ENCODE measurements around the gene MAPK14. TPM values are rescaled to one million over a fixed set of nuclear protein-coding genes. Genes with fewer than 3 reads are reported as not detected.
A peak's percentile ranks its signal among the peaks of the same experiment; 100 is the strongest.
"Not testable (repeated sequence)": the region's sequence is repeated elsewhere in the genome, so short reads cannot be mapped to it uniquely, and the experiment has no call there.

Gene MAPK14
- total RNA-seq, 3 donors from 2014 or later (not counting 1 experiment from before 2014, with no cell fraction given), result 68.0 to 106 (median 84.5) TPM

GRCh38 chr6:36028877-36029324, 1.3 kb downstream of the MAPK14 start:
- TF ChIP-seq, protein P1, sequence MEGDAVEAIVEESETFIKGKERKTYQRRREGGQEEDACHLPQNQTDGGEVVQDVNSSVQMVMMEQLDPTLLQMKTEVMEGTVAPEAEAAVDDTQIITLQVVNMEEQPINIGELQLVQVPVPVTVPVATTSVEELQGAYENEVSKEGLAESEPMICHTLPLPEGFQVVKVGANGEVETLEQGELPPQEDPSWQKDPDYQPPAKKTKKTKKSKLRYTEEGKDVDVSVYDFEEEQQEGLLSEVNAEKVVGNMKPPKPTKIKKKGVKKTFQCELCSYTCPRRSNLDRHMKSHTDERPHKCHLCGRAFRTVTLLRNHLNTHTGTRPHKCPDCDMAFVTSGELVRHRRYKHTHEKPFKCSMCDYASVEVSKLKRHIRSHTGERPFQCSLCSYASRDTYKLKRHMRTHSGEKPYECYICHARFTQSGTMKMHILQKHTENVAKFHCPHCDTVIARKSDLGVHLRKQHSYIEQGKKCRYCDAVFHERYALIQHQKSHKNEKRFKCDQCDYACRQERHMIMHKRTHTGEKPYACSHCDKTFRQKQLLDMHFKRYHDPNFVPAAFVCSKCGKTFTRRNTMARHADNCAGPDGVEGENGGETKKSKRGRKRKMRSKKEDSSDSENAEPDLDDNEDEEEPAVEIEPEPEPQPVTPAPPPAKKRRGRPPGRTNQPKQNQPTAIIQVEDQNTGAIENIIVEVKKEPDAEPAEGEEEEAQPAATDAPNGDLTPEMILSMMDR (IDR thresholded peaks at IDR 0.05), result no peak
- Histone ChIP-seq H3K4me3 (ENCODE audit: low read length) (peak overlapping the region; percentile 98), H3K27me3 (ENCODE audit: control insufficient read depth, insufficient read depth, low read length) (no peaks in the 10 kb centered on the region), H3K9me3 (ENCODE audit: control insufficient read depth, insufficient read depth, low read length) (no peaks in the 10 kb centered on the region), H3K27ac (ENCODE audit: low read length) (peak overlapping the region; percentile 81), H3K36me3 (ENCODE audit: control insufficient read depth, insufficient read depth, low read length) (no peaks in the 10 kb centered on the region), H3K4me1 (ENCODE audit: control insufficient read depth, insufficient read depth, low read length) (peaks cover 25% of the 10 kb centered on the region)
- DNase-seq (peak; percentile 60 to 80), ATAC-seq (peak; percentile 39 to 58 (median 49))
- H3K4me3 Mint-ChIP-seq, result peak overlapping the region; percentile 97
- intact Hi-C loops (cut with micrococcal nuclease), result no loop called here
- H3K27ac Mint-ChIP-seq, result peak overlapping the region; percentile 93 to 94
- peaks cover 9 to 24% of the 10 kb centered on the region in 2 donors for H3K27me3 Mint-ChIP-seq (ENCODE audit: low read depth in 2 of 2)
- peaks cover 48 to 49% of the 10 kb centered on the region in 2 donors for H3K4me1 Mint-ChIP-seq
- H3K36me3 Mint-ChIP-seq, result no peaks in the 10 kb centered on the region
- 0% methylated on average over 13 of the region's 13 CpGs for WGBS (ENCODE audit: insufficient coverage)
- H3K9me3 Mint-ChIP-seq, result no peaks in the 10 kb centered on the region

GRCh38 chr6:36029464-36029863, 1.9 kb downstream of the MAPK14 start:
- no peaks in the 10 kb centered on the region for H3K9me3 Mint-ChIP-seq
- H3K4me1 ChIP-seq (ENCODE audit: control insufficient read depth, insufficient read depth, low read length), result peaks cover 28% of the 10 kb centered on the region
- no peaks in the 10 kb centered on the region for H3K9me3 ChIP-seq (ENCODE audit: control insufficient read depth, insufficient read depth, low read length)
- no peaks in the 10 kb centered on the region for H3K36me3 ChIP-seq (ENCODE audit: control insufficient read depth, insufficient read depth, low read length)
- H3K4me3 Mint-ChIP-seq, result peak overlapping the region; percentile 97
- peak overlapping the region; percentile 93 to 94 for H3K27ac Mint-ChIP-seq
- H3K27me3 Mint-ChIP-seq (ENCODE audit: low read depth in 2 of 2), result peaks cover 7 to 20% of the 10 kb centered on the region in 2 donors
- no peaks in the 10 kb centered on the region for H3K27me3 ChIP-seq (ENCODE audit: control insufficient read depth, insufficient read depth, low read length)
- DNase-seq (no peak), ATAC-seq (no peak)
- peak overlapping the region; percentile 15 for H3K27ac ChIP-seq (ENCODE audit: low read length)
- peak overlapping the region; percentile 98 for H3K4me3 ChIP-seq (ENCODE audit: low read length)
- WGBS (ENCODE audit: insufficient coverage), result 16% methylated on average over 4 of the region's 6 CpGs
- TF ChIP-seq, protein P1 (IDR thresholded peaks at IDR 0.05), result no peak
- H3K36me3 Mint-ChIP-seq, result no peaks in the 10 kb centered on the region
- peaks cover 53 to 54% of the 10 kb centered on the region in 2 donors for H3K4me1 Mint-ChIP-seq
- intact Hi-C loops (cut with micrococcal nuclease), result no loop called here

GRCh38 chr6:36032261-36032660, 4.7 kb downstream of the MAPK14 start:
- H3K4me1 ChIP-seq (ENCODE audit: control insufficient read depth, insufficient read depth, low read length), result peaks cover 27% of the 10 kb centered on the region
- Mint-ChIP-seq H3K4me1 (peaks cover 68 to 70% of the 10 kb centered on the region in 2 donors), H3K36me3 (no peaks in the 10 kb centered on the region), H3K4me3 (no peak overlapping the region), H3K27ac (peak overlapping the region; percentile 24 to 44), H3K9me3 (no peaks in the 10 kb centered on the region), H3K27me3 (ENCODE audit: low read depth in 2 of 2) (no peaks in the 10 kb centered on the region)
- H3K27me3 ChIP-seq (ENCODE audit: control insufficient read depth, insufficient read depth, low read length), result no peaks in the 10 kb centered on the region
- H3K27ac ChIP-seq (ENCODE audit: low read length), result no peak overlapping the region
- 10% methylated on average over 1 of the region's 1 CpG for whole genome bisulfite sequencing (ENCODE audit: insufficient coverage)
- DNase-seq (no peak), ATAC-seq (no peak)
- intact Hi-C loops (cut with micrococcal nuclease), result no loop called here
- TF ChIP-seq, protein P1 (IDR thresholded peaks at IDR 0.05), result no peak
- H3K9me3 ChIP-seq (ENCODE audit: control insufficient read depth, insufficient read depth, low read length), result no peaks in the 10 kb centered on the region
- H3K36me3 ChIP-seq (ENCODE audit: control insufficient read depth, insufficient read depth, low read length), result no peaks in the 10 kb centered on the region
- H3K4me3 ChIP-seq (ENCODE audit: low read length), result no peak overlapping the region

GRCh38 chr6:36033144-36033543, 5.5 kb downstream of the MAPK14 start:
- peak overlapping the region; percentile 24 to 44 for H3K27ac Mint-ChIP-seq
- WGBS (ENCODE audit: insufficient coverage), result 93% methylated on average over 9 of the region's 10 CpGs

More at GRCh38 chr6:36033144-36033543, 5.5 kb downstream of the MAPK14 start:
- H3K27ac ChIP-seq (ENCODE audit: low read length); DNase-seq; H3K36me3 Mint-ChIP-seq; H3K36me3 ChIP-seq (ENCODE audit: control insufficient read depth, insufficient read depth, low read length); H3K4me3 Mint-ChIP-seq; H3K27me3 ChIP-seq (ENCODE audit: control insufficient read depth, insufficient read depth, low read length); intact Hi-C loops (cut with micrococcal nuclease); H3K9me3 ChIP-seq (ENCODE audit: control insufficient read depth, insufficient read depth, low read length); H3K4me3 ChIP-seq (ENCODE audit: low read length); H3K27me3 Mint-ChIP-seq (ENCODE audit: low read depth in 2 of 2); H3K9me3 Mint-ChIP-seq; ATAC-seq: not testable (repeated sequence)
- peaks cover 72 to 75% of the 10 kb centered on the region in 2 donors for H3K4me1 Mint-ChIP-seq
- H3K4me1 ChIP-seq (ENCODE audit: control insufficient read depth, insufficient read depth, low read length), result peaks cover 33% of the 10 kb centered on the region

Data from natural killer cell (primary cell).